H1 (cell line): ENCODE measurements around the gene PRKCSH. TPM values are rescaled to one million over a fixed set of nuclear protein-coding genes. Genes with fewer than 3 reads are reported as not detected.

Experiments
- CTCF ChIA-PET: fragments of 300-600 bp; sonication (Branson Sonifier 250); formaldehyde crosslinking; loops from one replicate; lab custom pipeline; 2021; ENCODE audit not compliant: partially characterized antibody; lab: Charles Lee
- POLR2A ChIA-PET: fragments of 300-600 bp; sonication (Branson Sonifier 250); formaldehyde crosslinking; loops from one replicate; lab custom pipeline; 2021; ENCODE audit warnings: inconsistent platforms; ENCODE audit not compliant: partially characterized antibody; lab: Charles Lee
- DNase-seq, 2 experiments: peaks; one replicate each; pipeline versions ENCODE4 v3.0.0 to v3.0.0-alpha.2; 2010 to 2022; ENCODE audit warnings: low spot score in 2 of 2, low read depth in 1 of 2, mixed read lengths in 1 of 2
- FAIRE-seq: peaks from 2 replicates; lab custom pipeline; 2011; peaks lifted over from hg19 to GRCh38; lab: Jason Lieb, UNC
- H2AFZ ChIP-seq: 2 replicates; pipeline ENCODE4 v1.8.1; 2012; ENCODE audit warnings: low read length, inconsistent platforms
- H2AK5ac ChIP-seq: 2 replicates; pipeline ENCODE4 v1.6.1; 2013; ENCODE audit warnings: low read depth, low read length
- H2BK120ac ChIP-seq: replicated peaks from 2 replicates; pipeline ENCODE3; 2013; ENCODE audit warnings: low read depth, low read length, inconsistent platforms
- H2BK12ac ChIP-seq: 2 replicates; pipeline ENCODE4 v1.6.1; 2013; ENCODE audit warnings: low read depth, low read length
- H2BK15ac ChIP-seq: 2 replicates; pipeline ENCODE4 v1.6.1; 2013; ENCODE audit warnings: low read length
- H2BK20ac ChIP-seq: 2 replicates; pipeline ENCODE4 v1.6.1; 2013; ENCODE audit warnings: low read length
- H2BK5ac ChIP-seq: 2 replicates; pipeline ENCODE4 v1.6.1; 2013; ENCODE audit warnings: low read depth, low read length
- H3K14ac ChIP-seq: 2 replicates; pipeline ENCODE4 v1.6.1; 2013; ENCODE audit warnings: inconsistent platforms; ENCODE audit not compliant: insufficient read length
- H3K18ac ChIP-seq: 2 replicates; pipeline ENCODE4 v1.6.1; 2013; ENCODE audit warnings: low read length; ENCODE audit errors: extremely low read depth
- H3K23ac ChIP-seq: 2 replicates; pipeline ENCODE4 v1.6.1; 2013; ENCODE audit warnings: inconsistent platforms; ENCODE audit not compliant: insufficient read length
- H3K23me2 ChIP-seq: 2 replicates; pipeline ENCODE4 v1.6.1; 2013; ENCODE audit warnings: low read depth, low read length
- H3K27ac ChIP-seq: 2 replicates; pipeline ENCODE4 v1.6.1; 2011; ENCODE audit warnings: low read depth, low read length, inconsistent platforms
- H3K27me3 ChIP-seq, 4 experiments: replicated peaks in 1 of 4; 1 replicate in 1 of 4; 2 replicates in 3 of 4; pipeline versions ENCODE4 v1.6.1 to v1.8.1; 2011 to 2013; ENCODE audit warnings: low read length in 3 of 4, mild to moderate bottlenecking in 3 of 4, inconsistent platforms in 2 of 4, mixed read lengths in 2 of 4, moderate library complexity in 1 of 4; ENCODE audit not compliant: control insufficient read depth in 3 of 4, insufficient read depth in 3 of 4; ENCODE audit errors: extremely low read depth in 1 of 4
- H3K36me3 ChIP-seq, 4 experiments: 2 replicates each; pipeline versions ENCODE4 v1.6.1 to v1.8.1; 2011 to 2013; ENCODE audit warnings: mild to moderate bottlenecking in 4 of 4, low read length in 3 of 4, moderate library complexity in 2 of 4, control low read depth in 1 of 4, inconsistent platforms in 1 of 4; ENCODE audit not compliant: insufficient read depth in 4 of 4, control insufficient read depth in 2 of 4
- H3K4ac ChIP-seq: replicated peaks from 2 replicates; pipeline ENCODE3; 2013; ENCODE audit warnings: low read length, low read depth, mixed read lengths, inconsistent platforms; ENCODE audit not compliant: insufficient read length
- H3K4me1 ChIP-seq, 4 experiments: replicated peaks in 1 of 4; 1 replicate in 1 of 4; 2 replicates in 3 of 4; pipeline versions ENCODE4 v1.6.1 to v1.8.1; 2011 to 2013; ENCODE audit warnings: low read length in 3 of 4, inconsistent platforms in 2 of 4, mixed read lengths in 1 of 4; ENCODE audit not compliant: insufficient read depth in 4 of 4, control insufficient read depth in 3 of 4
- H3K4me2 ChIP-seq, 2 experiments: 2 replicates each; pipeline versions ENCODE4 v1.6.1 to v1.8.1; 2011 to 2013; ENCODE audit warnings: low read depth in 2 of 2, low read length in 2 of 2, control low read depth in 1 of 2, inconsistent platforms in 1 of 2, mild to moderate bottlenecking in 1 of 2; ENCODE audit not compliant: insufficient read depth in 1 of 2
- H3K4me3 ChIP-seq, 4 experiments: fragments of 200-600, 300-600 bp in 1 of 4; sonication (generic), shearing (Covaris generic), sonication (Bioruptor Twin) in 1 of 4; 2 replicates each; pipeline versions ENCODE4 v1.5.1 to v1.8.1; 2011 to 2016; ENCODE audit warnings: low read length in 4 of 4, low read depth in 3 of 4, control low read depth in 2 of 4, inconsistent platforms in 2 of 4, mild to moderate bottlenecking in 2 of 4, mixed read lengths in 1 of 4, moderate library complexity in 1 of 4; ENCODE audit not compliant: insufficient read depth in 2 of 4; ENCODE audit errors: extremely low read depth in 1 of 4
- H3K56ac ChIP-seq: replicated peaks from 2 replicates; pipeline ENCODE3; 2013; ENCODE audit warnings: low read depth, mild to moderate bottlenecking, mixed read lengths, low read length, inconsistent platforms; ENCODE audit not compliant: insufficient read length
- H3K79me1 ChIP-seq: 2 replicates; pipeline ENCODE4 v1.6.1; 2013; ENCODE audit warnings: low read depth, low read length, control low read depth
- H3K79me2 ChIP-seq, 2 experiments: 2 replicates each; pipeline versions ENCODE4 v1.6.1 to v1.8.1; 2012 to 2013; ENCODE audit warnings: low read length in 2 of 2, mild to moderate bottlenecking in 2 of 2, inconsistent platforms in 1 of 2; ENCODE audit not compliant: insufficient read depth in 2 of 2, control insufficient read depth in 1 of 2
- H3K9ac ChIP-seq, 4 experiments: replicated peaks in 1 of 4; 1 replicate in 1 of 4; 2 replicates in 3 of 4; pipeline versions ENCODE4 v1.6.1 to v1.8.1; 2011 to 2013; ENCODE audit warnings: low read depth in 3 of 4, low read length in 3 of 4, control low read depth in 2 of 4, mild to moderate bottlenecking in 2 of 4, moderate library complexity in 2 of 4, inconsistent platforms in 1 of 4; ENCODE audit errors: extremely low read depth in 1 of 4
- H3K9me3 ChIP-seq, 2 experiments: 2 replicates each; pipeline versions ENCODE4 v1.6.1 to v1.8.1; 2012 to 2013; ENCODE audit warnings: mild to moderate bottlenecking in 2 of 2, moderate library complexity in 2 of 2, control low read depth in 1 of 2, inconsistent platforms in 1 of 2, low read depth in 1 of 2, low read length in 1 of 2, mixed read lengths in 1 of 2; ENCODE audit not compliant: insufficient read depth in 2 of 2
- H4K20me1 ChIP-seq, 2 experiments: replicated peaks in 1 of 2; 2 replicates each; pipeline versions ENCODE3 to v1.8.1; 2011 to 2013; ENCODE audit warnings: inconsistent platforms in 2 of 2, low read length in 2 of 2, mild to moderate bottlenecking in 1 of 2; ENCODE audit not compliant: insufficient read depth in 2 of 2, control insufficient read depth in 1 of 2
- H4K5ac ChIP-seq: 2 replicates; pipeline ENCODE4 v1.6.1; 2013; ENCODE audit warnings: low read length, low read depth, mixed read lengths, inconsistent platforms; ENCODE audit not compliant: insufficient read length
- H4K8ac ChIP-seq: 2 replicates; pipeline ENCODE4 v1.8.0; 2013; ENCODE audit warnings: mild to moderate bottlenecking, moderate library complexity, low read length, inconsistent platforms; ENCODE audit not compliant: insufficient read depth; ENCODE audit errors: extremely low read depth
- H4K91ac ChIP-seq: replicated peaks from 2 replicates; pipeline ENCODE3; 2013; ENCODE audit warnings: low read length, mixed read lengths, inconsistent platforms; ENCODE audit not compliant: insufficient read length
- CTCF ChIP-seq, 3 experiments: IDR thresholded peaks; 1 replicate in 2 of 3; 2 replicates in 1 of 3; pipeline versions ENCODE4 v1.5.1 to v1.6.1; 2011; ENCODE audit warnings: low read length in 3 of 3, mild to moderate bottlenecking in 3 of 3, inconsistent platforms in 2 of 3, low read depth in 1 of 3, moderate library complexity in 1 of 3; ENCODE audit not compliant: insufficient read depth in 1 of 3; ENCODE audit errors: control extremely low read depth in 1 of 3
- KDM1A ChIP-seq: fragments of 200-600, 300-600 bp; sonication (generic); IDR thresholded peaks from 2 replicates; pipeline ENCODE4 v1.7.1; 2016; ENCODE audit warnings: mild to moderate bottlenecking, low read length, borderline replicate concordance
- MAX ChIP-seq: IDR thresholded peaks from 2 replicates; pipeline ENCODE4 v1.6.1; 2012; ENCODE audit warnings: inconsistent platforms
- RAD21 ChIP-seq, 2 experiments: IDR thresholded peaks in 1 of 2; conservative IDR thresholded peaks in 1 of 2; 2 replicates each; pipeline ENCODE4 v1.6.1; 2011; ENCODE audit warnings: low read depth in 2 of 2, low read length in 2 of 2, improper control_type of control experiment in 1 of 2, inconsistent platforms in 1 of 2, mild to moderate bottlenecking in 1 of 2, moderate library complexity in 1 of 2
- WGBS, 2 experiments: shearing (Covaris generic) in 1 of 2; methylation state at CpG; one replicate each; pipeline versions ENCODE4 v1.1.6 to v1.1.7; 2013 to 2015; ENCODE audit warnings: low lambda C conversion rate in 2 of 2, mixed read lengths in 2 of 2, inconsistent platforms in 1 of 2, low coverage in 1 of 2, missing lambda C conversion rate in 1 of 2; ENCODE audit not compliant: insufficient replicate concordance in 2 of 2, insufficient coverage in 1 of 2, insufficient read length in 1 of 2; ENCODE audit errors: extremely low coverage in 1 of 2, missing lambda C conversion rate in 1 of 2; 5-methylcytosine and 5-hydroxymethylcytosine counted together
- polyA plus RNA-seq, 7 experiments: library from polyadenylated mRNA; depleted of rRNA in 3 of 7; stranded (reverse) in 5 of 7; unstranded in 2 of 7; fragments of >200 nt in 5 of 7; fragments of 200-250 nt in 2 of 7; gene quantifications; 1 replicate in 5 of 7; 2 replicates in 1 of 7; 4 replicates in 1 of 7; pipeline versions ENCODE4 v1.2.1 to v1.2.3, GENCODE V29; 2011 to 2013; ENCODE audit warnings: missing spikeins in 2 of 7, mixed read lengths in 2 of 7
- total RNA-seq: library from RNA; stranded (reverse); fragmentation: NEBNext Ultra II Directional; extraction: Animal tissue kit (Norgen Biotek cat#: 25700); gene quantifications from 2 replicates; pipeline ENCODE4 v1.2.1, GENCODE V29; 2021

The PRKCSH gene
- total and polyA plus RNA-seq, 2 of the 8 experiments (the other 6 are each of a cell fraction or from before 2014, with no cell fraction given), result 97.2 to 337 TPM

GRCh38 chr19:11452620-11453310 lies 17.3 kb downstream of the PRKCSH start:
- no peak overlapping the region for H3K14ac ChIP-seq
- no peak overlapping the region for H3K9ac ChIP-seq
- H3K9me3 ChIP-seq, result no peaks in the 10 kb centered on the region
- peak overlapping the region in 1 of 4 experiments; percentile 36; a peak in 1 of 8 replicates for H3K4me3 ChIP-seq
- H2AFZ ChIP-seq, result no peak overlapping the region
- ChIA-PET POLR2A (interaction anchor here (0.6 to 2.7 kb wide), 12 partner anchors 10 to 931 kb away, joined by 3 to 14 read pairs (median 4); partner anchors contain the start of genes ELAVL3, ODAD3, PRKCSH and RGL3), CTCF (interaction anchor here (0.6 to 2.3 kb wide), 20 partner anchors 10 to 301 kb away, joined by 3 to 22 read pairs (median 4); partner anchors contain the start of genes ELAVL3, EPOR and ODAD3)
- H2BK20ac ChIP-seq, result 0 out of 2 replicates have a peak overlapping the region, but pooled peaks have one; percentile 91
- FAIRE-seq, result no peak
- H4K91ac ChIP-seq, result peak overlapping the region; percentile 96
- no peak overlapping the region for H3K23ac ChIP-seq
- H4K8ac ChIP-seq, result no peak overlapping the region; the same call in 1 of the 2 replicates
- no peaks in the 10 kb centered on the region for H3K79me1 ChIP-seq
- H2BK120ac ChIP-seq, result no peak overlapping the region
- H2AK5ac ChIP-seq, result no peak overlapping the region
- no peak overlapping the region for H2BK15ac ChIP-seq
- H3K56ac ChIP-seq, result no peak overlapping the region
- H3K36me3 ChIP-seq, result peaks cover 6 to 22% (median 17%) of the 10 kb centered on the region in 4 experiments; a peak in 5 of 8 replicates
- H2BK12ac ChIP-seq, result peak overlapping the region; percentile 99; the same call in 1 of the 2 replicates
- peaks cover 0 to 4% of the 10 kb centered on the region in 2 experiments for H4K20me1 ChIP-seq
- H3K4ac ChIP-seq, result no peak overlapping the region
- peaks cover 2 to 21% (median 7%) of the 10 kb centered on the region in 4 experiments for H3K4me1 ChIP-seq
- TF ChIP-seq MAX (no peak), KDM1A (no peak), CTCF (IDR thresholded peaks at IDR 0.05; ENCODE audit: control extremely low read depth in 1 of 3, insufficient read depth in 1 of 3, low read depth in 1 of 3, low read length in 3 of 3) (peak; percentile 28 to 50 (median 32); a peak in 3 of 4 replicates), RAD21 (IDR thresholded peaks at IDR 0.05 in 1 of 2, conservative IDR thresholded peaks at IDR 0.05 in 1 of 2; ENCODE audit: low read depth in 2 of 2, low read length in 2 of 2) (peak in 1 of 2 experiments; percentile 24; a peak in 1 of 4 replicates)
- no peak for DNase-seq
- H3K18ac ChIP-seq, result peak overlapping the region; percentile 34; the same call in 1 of the 2 replicates
- peak overlapping the region; percentile 97 for H2BK5ac ChIP-seq
- no peak overlapping the region for H3K4me2 ChIP-seq
- no peaks in the 10 kb centered on the region for H3K27me3 ChIP-seq
- no peak overlapping the region for H3K27ac ChIP-seq
- H4K5ac ChIP-seq, result no peak overlapping the region
- H3K23me2 ChIP-seq, result no peaks in the 10 kb centered on the region
- WGBS, 2 experiments, result 78% methylated on average over 30 of the region's 33 CpGs; no CpG with 5 or more reads in 1 of the 2 experiments
- no peaks in the 10 kb centered on the region for H3K79me2 ChIP-seq
